Adrenal gland (tissue), 5 donors: ENCODE data around the gene SPAG17.

Experiments
- POLR2A ChIP-seq, 2 donors: fragments of 450-650 bp; IDR thresholded peaks; one replicate each; pipeline ENCODE4 v1.6.1; 2017; ENCODE audit warnings: antibody characterized with exemption in 2 of 2, mild to moderate bottlenecking in 2 of 2, moderate library complexity in 1 of 2
- TF ChIP-seq, protein P1 (sequence below), 6 experiments: fragments of 450-650 bp in 4 of 6; fragments of 200-600 bp in 2 of 6; sonication (generic) in 1 of 6; IDR thresholded peaks; 1 replicate in 5 of 6; 2 replicates in 1 of 6; pipeline versions ENCODE4 v1.5.1 to v1.8.0; 2016 to 2021; ENCODE audit warnings: antibody characterized with exemption in 6 of 6, mild to moderate bottlenecking in 2 of 6, moderate library complexity in 1 of 6
- donor health status: DM: no; HTN: no; CAD: no.

DNA sequence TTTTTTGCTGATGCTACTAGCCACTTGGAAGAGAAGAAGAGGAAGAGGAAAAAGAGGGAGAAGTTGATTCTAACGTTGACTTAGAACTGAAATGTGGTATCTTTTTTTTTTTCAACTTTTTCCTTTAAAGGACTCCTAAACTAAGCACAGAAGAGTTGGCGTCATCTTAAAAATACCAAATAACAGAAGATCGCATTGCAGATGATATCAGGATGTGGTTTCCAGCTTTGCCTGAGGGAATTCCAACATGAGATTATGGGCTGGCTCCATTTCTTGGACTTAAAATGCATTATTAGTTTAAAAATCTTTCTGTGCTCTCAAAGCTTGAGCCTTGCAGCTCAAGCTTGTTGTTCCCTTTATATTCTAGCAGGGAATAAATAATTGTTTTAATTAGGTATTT is 225.7 kb downstream of the SPAG17 start:
- TF ChIP-seq POLR2A (IDR thresholded peaks at IDR 0.05): no peak
- TF ChIP-seq, protein P1, sequence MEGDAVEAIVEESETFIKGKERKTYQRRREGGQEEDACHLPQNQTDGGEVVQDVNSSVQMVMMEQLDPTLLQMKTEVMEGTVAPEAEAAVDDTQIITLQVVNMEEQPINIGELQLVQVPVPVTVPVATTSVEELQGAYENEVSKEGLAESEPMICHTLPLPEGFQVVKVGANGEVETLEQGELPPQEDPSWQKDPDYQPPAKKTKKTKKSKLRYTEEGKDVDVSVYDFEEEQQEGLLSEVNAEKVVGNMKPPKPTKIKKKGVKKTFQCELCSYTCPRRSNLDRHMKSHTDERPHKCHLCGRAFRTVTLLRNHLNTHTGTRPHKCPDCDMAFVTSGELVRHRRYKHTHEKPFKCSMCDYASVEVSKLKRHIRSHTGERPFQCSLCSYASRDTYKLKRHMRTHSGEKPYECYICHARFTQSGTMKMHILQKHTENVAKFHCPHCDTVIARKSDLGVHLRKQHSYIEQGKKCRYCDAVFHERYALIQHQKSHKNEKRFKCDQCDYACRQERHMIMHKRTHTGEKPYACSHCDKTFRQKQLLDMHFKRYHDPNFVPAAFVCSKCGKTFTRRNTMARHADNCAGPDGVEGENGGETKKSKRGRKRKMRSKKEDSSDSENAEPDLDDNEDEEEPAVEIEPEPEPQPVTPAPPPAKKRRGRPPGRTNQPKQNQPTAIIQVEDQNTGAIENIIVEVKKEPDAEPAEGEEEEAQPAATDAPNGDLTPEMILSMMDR (IDR thresholded peaks at IDR 0.05): no peak
